Ishikawa (cell line): ENCODE measurements around the gene TBC1D4.

ENCODE experiments used
- CEBPB ChIP-seq: IDR thresholded peaks from 2 replicates; pipeline ENCODE4 v1.6.1; 2012
- CREB1 ChIP-seq: IDR thresholded peaks from 2 replicates; pipeline ENCODE4 v1.6.1; 2012; ENCODE audit warnings: low read depth
- EGR1 ChIP-seq: IDR thresholded peaks from 2 replicates; pipeline ENCODE4 v1.6.1; 2012
- EP300 ChIP-seq: IDR thresholded peaks from 2 replicates; pipeline ENCODE4 v1.6.1; 2012; ENCODE audit warnings: borderline replicate concordance
- FOXM1 ChIP-seq: IDR thresholded peaks from 2 replicates; pipeline ENCODE4 v1.6.1; 2012; ENCODE audit warnings: low read depth, borderline replicate concordance
- MAX ChIP-seq: IDR thresholded peaks from 2 replicates; pipeline ENCODE4 v1.6.1; 2012
- RAD21 ChIP-seq: IDR thresholded peaks from 2 replicates; pipeline ENCODE4 v1.6.1; 2012; ENCODE audit warnings: low read depth
- TAF1 ChIP-seq: IDR thresholded peaks from 2 replicates; pipeline ENCODE4 v1.6.1; 2012; ENCODE audit warnings: low read depth, mild to moderate bottlenecking
- TCF12 ChIP-seq: IDR thresholded peaks from 2 replicates; pipeline ENCODE4 v1.6.1; 2012; ENCODE audit warnings: low read depth
- TEAD4 ChIP-seq: IDR thresholded peaks from 2 replicates; pipeline ENCODE4 v1.6.1; 2012
- USF1 ChIP-seq: IDR thresholded peaks from 2 replicates; pipeline ENCODE4 v1.6.1; 2012
- YY1 ChIP-seq: IDR thresholded peaks from 2 replicates; pipeline ENCODE4 v1.6.1; 2012; ENCODE audit warnings: low read depth
- ZBTB7A ChIP-seq: IDR thresholded peaks from 2 replicates; pipeline ENCODE4 v1.6.1; 2012; ENCODE audit warnings: low read depth
- TF ChIP-seq, protein P1 (sequence below): IDR thresholded peaks from 2 replicates; pipeline ENCODE4 v1.6.1; 2012; ENCODE audit warnings: low read depth, mild to moderate bottlenecking

GRCh38 chr13:75398072-75398471 lies 83.9 kb downstream of the TBC1D4 start:
- TF ChIP-seq EP300 (no peak), RAD21 (no peak), TEAD4 (no peak), MAX (no peak), USF1 (no peak), YY1 (no peak), TAF1 (no peak), CEBPB (no peak), FOXM1 (no peak), CREB1 (no peak), TCF12 (no peak), EGR1 (no peak), ZBTB7A (no peak)
- TF ChIP-seq, protein P1, sequence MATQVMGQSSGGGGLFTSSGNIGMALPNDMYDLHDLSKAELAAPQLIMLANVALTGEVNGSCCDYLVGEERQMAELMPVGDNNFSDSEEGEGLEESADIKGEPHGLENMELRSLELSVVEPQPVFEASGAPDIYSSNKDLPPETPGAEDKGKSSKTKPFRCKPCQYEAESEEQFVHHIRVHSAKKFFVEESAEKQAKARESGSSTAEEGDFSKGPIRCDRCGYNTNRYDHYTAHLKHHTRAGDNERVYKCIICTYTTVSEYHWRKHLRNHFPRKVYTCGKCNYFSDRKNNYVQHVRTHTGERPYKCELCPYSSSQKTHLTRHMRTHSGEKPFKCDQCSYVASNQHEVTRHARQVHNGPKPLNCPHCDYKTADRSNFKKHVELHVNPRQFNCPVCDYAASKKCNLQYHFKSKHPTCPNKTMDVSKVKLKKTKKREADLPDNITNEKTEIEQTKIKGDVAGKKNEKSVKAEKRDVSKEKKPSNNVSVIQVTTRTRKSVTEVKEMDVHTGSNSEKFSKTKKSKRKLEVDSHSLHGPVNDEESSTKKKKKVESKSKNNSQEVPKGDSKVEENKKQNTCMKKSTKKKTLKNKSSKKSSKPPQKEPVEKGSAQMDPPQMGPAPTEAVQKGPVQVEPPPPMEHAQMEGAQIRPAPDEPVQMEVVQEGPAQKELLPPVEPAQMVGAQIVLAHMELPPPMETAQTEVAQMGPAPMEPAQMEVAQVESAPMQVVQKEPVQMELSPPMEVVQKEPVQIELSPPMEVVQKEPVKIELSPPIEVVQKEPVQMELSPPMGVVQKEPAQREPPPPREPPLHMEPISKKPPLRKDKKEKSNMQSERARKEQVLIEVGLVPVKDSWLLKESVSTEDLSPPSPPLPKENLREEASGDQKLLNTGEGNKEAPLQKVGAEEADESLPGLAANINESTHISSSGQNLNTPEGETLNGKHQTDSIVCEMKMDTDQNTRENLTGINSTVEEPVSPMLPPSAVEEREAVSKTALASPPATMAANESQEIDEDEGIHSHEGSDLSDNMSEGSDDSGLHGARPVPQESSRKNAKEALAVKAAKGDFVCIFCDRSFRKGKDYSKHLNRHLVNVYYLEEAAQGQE, result no peak
